Measurements from ENCODE around the gene OSGEP. TPM values are rescaled to one million over a fixed set of nuclear protein-coding genes. Genes with fewer than 3 reads are reported as not detected.

Gene OSGEP
- total RNA-seq, 1 experiment from 2014 or later = 50.8 TPM

GRCh38 chr14:20418501-20418909 lies 36.1 kb downstream of the OSGEP start:
- no peak overlapping the region for H3K27ac Mint-ChIP-seq
- Histone ChIP-seq H3K56ac (ENCODE audit: insufficient read length, low read depth, low read length) (no peak overlapping the region), H2BK12ac (ENCODE audit: insufficient read length, low read depth, low read length) (no peak overlapping the region), H3K23me2 (ENCODE audit: insufficient read length, low read depth, low read length, poor library complexity, severe bottlenecking) (peaks cover 3% of the 10 kb centered on the region), H3K4ac (ENCODE audit: low read depth, low read length) (no peak overlapping the region), H3T11ph (ENCODE audit: low read length) (no peak overlapping the region), H3K18ac (ENCODE audit: insufficient read length, low read depth, low read length) (no peak overlapping the region), H3K27ac (ENCODE audit: insufficient read length, low read depth, low read length) (no peak overlapping the region), H3K79me2 (ENCODE audit: insufficient read depth, low read length) (no peaks in the 10 kb centered on the region), H3K4me1 (ENCODE audit: insufficient read depth, low read length) (no peaks in the 10 kb centered on the region), H4K8ac (replicated peaks; ENCODE audit: insufficient read length, low read depth, low read length) (no peak overlapping the region), H2BK20ac (ENCODE audit: low read depth, low read length, poor library complexity, severe bottlenecking) (no peak overlapping the region), H3K9me3 (ENCODE audit: control insufficient read depth, low read depth, low read length) (no peaks in the 10 kb centered on the region), H3K14ac (ENCODE audit: insufficient read depth, low read length) (no peak overlapping the region), H2BK120ac (ENCODE audit: low read depth, low read length, poor library complexity, severe bottlenecking) (no peak overlapping the region), H2BK5ac (ENCODE audit: insufficient read length, low read length) (no peak overlapping the region), H3K79me1 (ENCODE audit: insufficient read depth, low read depth, low read length, poor library complexity, severe bottlenecking) (no peaks in the 10 kb centered on the region), H3K9ac (ENCODE audit: extremely low read depth, insufficient read length, low read length) (no peak overlapping the region), H4K20me1 (ENCODE audit: control insufficient read depth, insufficient read depth, insufficient read length) (no peaks in the 10 kb centered on the region), H3K23ac (ENCODE audit: insufficient read length, low read depth, low read length) (no peak overlapping the region), H2AFZ (ENCODE audit: low read length) (no peak overlapping the region), H2AK5ac (ENCODE audit: insufficient read length, low read length) (no peak overlapping the region), H3K27me3 (ENCODE audit: insufficient read depth, low read length) (no peaks in the 10 kb centered on the region), H2BK15ac (ENCODE audit: low read depth, low read length) (no peak overlapping the region), H3K4me2 (ENCODE audit: insufficient read depth, insufficient read length, low read length) (no peak overlapping the region), H4K91ac (ENCODE audit: insufficient read length, low read depth, low read length) (no peak overlapping the region), H4K5ac (ENCODE audit: insufficient read length, low read depth, low read length) (no peak overlapping the region)
- H3K4me1 Mint-ChIP-seq = peaks cover 20 to 27% of the 10 kb centered on the region in 2 experiments
- no CpG with 5 or more reads among the region's 2 CpGs for WGBS (ENCODE audit: extremely low coverage, insufficient read length, low lambda C conversion rate)
- no peaks in the 10 kb centered on the region for H3K9me3 Mint-ChIP-seq
- no peaks in the 10 kb centered on the region for H3K27me3 Mint-ChIP-seq (ENCODE audit: low read depth)
- no peak for DNase-seq
- no peaks in the 10 kb centered on the region for H3K36me3 Mint-ChIP-seq (ENCODE audit: insufficient read depth in 1 of 3, low read depth in 3 of 3)
- no peak for TF ChIP-seq CTCF (conservative IDR thresholded peaks at IDR 0.05)
- no peak overlapping the region for H3K4me3 Mint-ChIP-seq
